Thoracic aorta (tissue), 2 donors: Measurements from ENCODE around the gene CHGA. TPM values are rescaled to one million over a fixed set of nuclear protein-coding genes. Genes with fewer than 3 reads are reported as not detected.

Experiments
- ATAC-seq: fragments of 150-250 bp; one replicate; pipeline ENCODE4 v1.8.0; 2017; ENCODE audit warnings: low read depth; ENCODE audit not compliant: insufficient number of reproducible peaks, low FRiP score
- DNase-seq: peaks from one replicate; pipeline ENCODE4 v3.0.0-alpha.2; 2020; ENCODE audit warnings: low spot score
- H3K27ac ChIP-seq, 2 donors: fragments of 200-600 bp; sonication (generic); 1 replicate in 1 of 2; 2 replicates in 1 of 2; pipeline ENCODE4 v1.5.1; 2016; ENCODE audit warnings: mild to moderate bottlenecking in 2 of 2, moderate library complexity in 2 of 2
- H3K27me3 ChIP-seq: fragments of 200-600 bp; sonication (generic); replicated peaks from 2 replicates; pipeline ENCODE4 v1.6.0; 2016; ENCODE audit warnings: mild to moderate bottlenecking; ENCODE audit not compliant: insufficient read depth
- H3K36me3 ChIP-seq: fragments of 200-600 bp; sonication (generic); one replicate; pipeline ENCODE4 v1.5.1; 2016
- H3K4me1 ChIP-seq, 2 donors: fragments of 200-600 bp; sonication (generic); 1 replicate in 1 of 2; 2 replicates in 1 of 2; pipeline versions ENCODE4 v1.5.1 to v1.6.0; 2016; ENCODE audit warnings: low read depth in 2 of 2, mild to moderate bottlenecking in 1 of 2; ENCODE audit not compliant: control insufficient read depth in 1 of 2
- H3K4me3 ChIP-seq: fragments of 200-600 bp; sonication (generic); 2 replicates; pipeline ENCODE4 v1.5.1; 2016; ENCODE audit warnings: mild to moderate bottlenecking
- H3K9me3 ChIP-seq: fragments of 200-600 bp; sonication (generic); 2 replicates; pipeline ENCODE4 v1.5.1; 2016
- CTCF ChIP-seq: fragments of 200-600 bp; sonication (generic); IDR thresholded peaks from one replicate; pipeline ENCODE4 v1.5.1; 2019; ENCODE audit warnings: antibody characterized with exemption
- total RNA-seq, 2 donors: library from RNA; depleted of rRNA; stranded (reverse); fragments of >200 nt; gene quantifications; one replicate each; pipeline versions ENCODE4 v1.1.0 to v1.2.3, GENCODE V29; 2016

The CHGA gene
- total RNA-seq, 2 donors from 2014 or later, result not detected

GRCh38 chr14:92914087-92914656, 8.8 kb upstream of the CHGA start:
- Histone ChIP-seq H3K9me3 (no peaks in the 10 kb centered on the region), H3K27me3 (no peaks in the 10 kb centered on the region), H3K4me1 (no peaks in the 10 kb centered on the region), H3K4me3 (no peak overlapping the region), H3K36me3 (no peaks in the 10 kb centered on the region), H3K27ac (no peak overlapping the region)
- DNase-seq, result no peak
- TF ChIP-seq CTCF, result no peak
- no peak for ATAC-seq

- ATAC-seq (no peak), DNase-seq (no peak)
- Histone ChIP-seq H3K4me3 (no peak overlapping the region), H3K9me3 (no peaks in the 10 kb centered on the region), H3K27me3 (no peaks in the 10 kb centered on the region), H3K36me3 (no peaks in the 10 kb centered on the region), H3K4me1 (no peaks in the 10 kb centered on the region), H3K27ac (no peak overlapping the region)
- no peak for TF ChIP-seq CTCF
These were observed 6.7 kb upstream of the CHGA start for GRCh38 chr14:92916201-92916600.

GRCh38 chr14:92917041-92917940, 5.7 kb upstream of the CHGA start:
- no peak for DNase-seq
- no peaks in the 10 kb centered on the region for H3K27me3 ChIP-seq
- H3K4me1 ChIP-seq, result no peaks in the 10 kb centered on the region
- H3K9me3 ChIP-seq, result no peaks in the 10 kb centered on the region
- H3K36me3 ChIP-seq, result no peaks in the 10 kb centered on the region
- no peak for TF ChIP-seq CTCF
- no peak overlapping the region for H3K27ac ChIP-seq
- no peak overlapping the region for H3K4me3 ChIP-seq
- no peak for ATAC-seq

GRCh38 chr14:92917956-92918355, 5.0 kb upstream of the CHGA start:
- no peak for ATAC-seq
- Histone ChIP-seq H3K27me3 (no peaks in the 10 kb centered on the region), H3K9me3 (no peaks in the 10 kb centered on the region), H3K36me3 (no peaks in the 10 kb centered on the region), H3K4me3 (no peak overlapping the region), H3K27ac (no peak overlapping the region), H3K4me1 (no peaks in the 10 kb centered on the region)
- no peak for DNase-seq
- no peak for TF ChIP-seq CTCF

GRCh38 chr14:92920001-92920400, 2.9 kb upstream of the CHGA start:
- DNase-seq (no peak), ATAC-seq (no peak)
- Histone ChIP-seq H3K36me3 (no peaks in the 10 kb centered on the region), H3K4me1 (no peaks in the 10 kb centered on the region), H3K9me3 (no peaks in the 10 kb centered on the region), H3K27me3 (no peaks in the 10 kb centered on the region), H3K4me3 (no peak overlapping the region), H3K27ac (no peak overlapping the region)
- no peak for TF ChIP-seq CTCF
